Smooth muscle cell (in vitro differentiated cells): Measurements from ENCODE around the gene LRRTM4. TPM values are rescaled to one million over a fixed set of nuclear protein-coding genes. Genes with fewer than 3 reads are reported as not detected.

ENCODE experiments used
- DNase-seq: peaks from one replicate; lab custom pipeline; 2025; ENCODE audit not compliant: unreplicated experiment; lab: John Stamatoyannopoulos, UW
- H2AFZ ChIP-seq: fragments of 200-600 bp; sonication (generic); 2 replicates; pipeline ENCODE4 v1.6.0; 2016; ENCODE audit warnings: antibody characterized with exemption, low read depth, mild to moderate bottlenecking
- H3F3A ChIP-seq: fragments of 200-600 bp; sonication (generic); 2 replicates; pipeline ENCODE4 v1.6.0; 2017; ENCODE audit warnings: antibody characterized with exemption, low read depth
- H3K27ac ChIP-seq: fragments of 200-600 bp; sonication (generic); 2 replicates; pipeline ENCODE4 v1.5.1; 2016; ENCODE audit warnings: low read depth, mild to moderate bottlenecking
- H3K27me3 ChIP-seq: fragments of 200-600 bp; sonication (generic); 2 replicates; pipeline ENCODE4 v1.6.1; 2016; ENCODE audit warnings: low read depth, mild to moderate bottlenecking
- H3K36me3 ChIP-seq: fragments of 200-600 bp; sonication (generic); 2 replicates; pipeline ENCODE4 v1.5.1; 2016; ENCODE audit warnings: low read depth
- H3K4me1 ChIP-seq: fragments of 200-600 bp; sonication (generic); 2 replicates; pipeline ENCODE4 v1.5.1; 2016; ENCODE audit warnings: low read depth
- H3K4me2 ChIP-seq: fragments of 200-600 bp; sonication (generic); 2 replicates; pipeline ENCODE4 v1.6.0; 2016; ENCODE audit warnings: mild to moderate bottlenecking
- H3K4me3 ChIP-seq: fragments of 200-600 bp; sonication (generic); 2 replicates; pipeline ENCODE4 v1.5.1; 2016; ENCODE audit warnings: mild to moderate bottlenecking
- H3K79me2 ChIP-seq: fragments of 200-600 bp; sonication (generic); 2 replicates; pipeline ENCODE4 v1.6.0; 2016; ENCODE audit warnings: low read depth, mild to moderate bottlenecking
- H3K9ac ChIP-seq: fragments of 200-600 bp; sonication (generic); 2 replicates; pipeline ENCODE4 v1.6.0; 2016; ENCODE audit warnings: low read depth
- H3K9me3 ChIP-seq: fragments of 200-600 bp; sonication (generic); replicated peaks from 2 replicates; pipeline ENCODE4 v1.5.1; 2016; ENCODE audit warnings: low read depth
- H4K20me1 ChIP-seq: fragments of 200-600 bp; sonication (generic); 2 replicates; pipeline ENCODE4 v1.6.0; 2016; ENCODE audit warnings: low read depth
- CTCF ChIP-seq: fragments of 200-600 bp; sonication (generic); IDR thresholded peaks from 2 replicates; pipeline ENCODE4 v1.5.1; 2017; ENCODE audit warnings: borderline replicate concordance, mild to moderate bottlenecking, antibody characterized with exemption; ENCODE audit not compliant: insufficient read depth, poor library complexity, severe bottlenecking
- WGBS: methylation state at CpG from one replicate; pipeline ENCODE4 v1.1.7; 2016; ENCODE audit warnings: low lambda C conversion rate; 5-methylcytosine and 5-hydroxymethylcytosine counted together
- polyA plus RNA-seq: library from polyadenylated mRNA; unstranded; fragments of >200 nt; fragmentation: Nextera tagmentation; extraction: Ambion mirVana; gene quantifications from 2 replicates; pipeline ENCODE4 v1.2.1, GENCODE V29; 2016
- total RNA-seq: library from RNA; depleted of rRNA; stranded (reverse); fragments of >200 nt; gene quantifications from 2 replicates; pipeline ENCODE4 v1.2.3, GENCODE V29; 2014

LRRTM4 gene
- total and polyA plus RNA-seq, 2 experiments from 2014 or later = 1.4 to 5.5 TPM

- Histone ChIP-seq H3K27me3 (no peaks in the 10 kb centered on the region), H3K36me3 (no peaks in the 10 kb centered on the region), H3K4me2 (no peak overlapping the region), H4K20me1 (no peaks in the 10 kb centered on the region), H3K27ac (no peak overlapping the region), H3K4me1 (peaks cover 4% of the 10 kb centered on the region), H2AFZ (no peak overlapping the region), H3K4me3 (no peak overlapping the region), H3K79me2 (no peaks in the 10 kb centered on the region), H3K9me3 (no peaks in the 10 kb centered on the region), H3F3A (no peaks in the 10 kb centered on the region), H3K9ac (no peak overlapping the region)
- WGBS = 100% methylated on average over 1 of the region's 1 CpG
- no peak for DNase-seq
- no peak for TF ChIP-seq CTCF
Measured at GRCh38 chr2:77508511-77508910, 13.7 kb downstream of the LRRTM4 start.

GRCh38 chr2:77507657-77508056 is 14.5 kb downstream of the LRRTM4 start:
- H3K9me3 ChIP-seq = no peaks in the 10 kb centered on the region
- H3K4me1 ChIP-seq = no peaks in the 10 kb centered on the region
- no peak overlapping the region for H3K4me3 ChIP-seq
- no peak for TF ChIP-seq CTCF
- H3F3A ChIP-seq = no peaks in the 10 kb centered on the region
- H3K79me2 ChIP-seq = no peaks in the 10 kb centered on the region
- H3K27me3 ChIP-seq = no peaks in the 10 kb centered on the region
- no peak overlapping the region for H3K27ac ChIP-seq
- DNase-seq = no peak
- no peak overlapping the region for H3K4me2 ChIP-seq
- WGBS = 92% methylated on average over 6 of the region's 6 CpGs
- no peak overlapping the region for H2AFZ ChIP-seq
- H3K36me3 ChIP-seq = no peaks in the 10 kb centered on the region
- H4K20me1 ChIP-seq = no peaks in the 10 kb centered on the region
- H3K9ac ChIP-seq = no peak overlapping the region

- no peak overlapping the region for H3K4me3 ChIP-seq
- no peaks in the 10 kb centered on the region for H3K36me3 ChIP-seq
- no peak overlapping the region for H3K4me2 ChIP-seq
- no peaks in the 10 kb centered on the region for H3K79me2 ChIP-seq
- H3K9me3 ChIP-seq = no peaks in the 10 kb centered on the region
- H2AFZ ChIP-seq = no peak overlapping the region
- H3K27ac ChIP-seq = no peak overlapping the region
- 93% methylated on average over 7 of the region's 7 CpGs for WGBS
- peaks cover 8% of the 10 kb centered on the region for H3K4me1 ChIP-seq
- no peaks in the 10 kb centered on the region for H3K27me3 ChIP-seq
- no peaks in the 10 kb centered on the region for H4K20me1 ChIP-seq
- TF ChIP-seq CTCF = no peak
- no peak overlapping the region for H3K9ac ChIP-seq
- DNase-seq = no peak
- no peaks in the 10 kb centered on the region for H3F3A ChIP-seq
Measured at GRCh38 chr2:77488141-77488540, 34.0 kb downstream of the LRRTM4 start.

GRCh38 chr2:77487074-77487803 is 34.9 kb downstream of the LRRTM4 start:
- Histone ChIP-seq H3K79me2 (no peaks in the 10 kb centered on the region), H2AFZ (no peak overlapping the region), H3K4me2 (no peak overlapping the region), H3K9ac (no peak overlapping the region), H3K27me3 (no peaks in the 10 kb centered on the region), H3K4me3 (no peak overlapping the region), H3F3A (no peaks in the 10 kb centered on the region), H3K4me1 (peaks cover 8% of the 10 kb centered on the region), H3K36me3 (no peaks in the 10 kb centered on the region), H3K27ac (no peak overlapping the region), H4K20me1 (no peaks in the 10 kb centered on the region), H3K9me3 (no peaks in the 10 kb centered on the region)
- 94% methylated on average over 14 of the region's 15 CpGs for WGBS
- no peak for DNase-seq
- no peak for TF ChIP-seq CTCF
